T-helper 2 cell treated with Interferon-gamma antibody and Interleukin-4, amounts not matched to agents 5 μg/mL and 100 μg/mL, for 36 hours (primary cell): ENCODE measurements around the gene GNPTAB.
"Not testable (repeated sequence)": the region's sequence is repeated elsewhere in the genome, so short reads cannot be mapped to it uniquely, and the experiment has no call there.

Source experiments
- DNase-seq: peaks from one replicate; pipeline ENCODE4 v3.0.0; 2021; ENCODE audit warnings: low spot score
- H3K27ac Mint-ChIP-seq: one replicate; pipeline ENCODE4 v1.8.0; 2021; ENCODE audit warnings: mild to moderate bottlenecking, mixed read lengths
- H3K27me3 Mint-ChIP-seq: one replicate; pipeline ENCODE4 v1.8.0; 2021; ENCODE audit warnings: low read depth, mixed read lengths
- H3K36me3 Mint-ChIP-seq: one replicate; pipeline ENCODE4 v1.8.0; 2021; ENCODE audit warnings: low read depth, mixed read lengths
- H3K4me1 Mint-ChIP-seq: one replicate; pipeline ENCODE4 v1.8.0; 2021; ENCODE audit warnings: low read depth, mixed read lengths
- H3K4me3 Mint-ChIP-seq: one replicate; pipeline ENCODE4 v1.8.0; 2022; ENCODE audit warnings: mild to moderate bottlenecking, moderate library complexity, mixed read lengths
- H3K9me3 Mint-ChIP-seq: one replicate; pipeline ENCODE4 v1.8.0; 2021; ENCODE audit warnings: mixed read lengths

The GNPTAB gene

DNA sequence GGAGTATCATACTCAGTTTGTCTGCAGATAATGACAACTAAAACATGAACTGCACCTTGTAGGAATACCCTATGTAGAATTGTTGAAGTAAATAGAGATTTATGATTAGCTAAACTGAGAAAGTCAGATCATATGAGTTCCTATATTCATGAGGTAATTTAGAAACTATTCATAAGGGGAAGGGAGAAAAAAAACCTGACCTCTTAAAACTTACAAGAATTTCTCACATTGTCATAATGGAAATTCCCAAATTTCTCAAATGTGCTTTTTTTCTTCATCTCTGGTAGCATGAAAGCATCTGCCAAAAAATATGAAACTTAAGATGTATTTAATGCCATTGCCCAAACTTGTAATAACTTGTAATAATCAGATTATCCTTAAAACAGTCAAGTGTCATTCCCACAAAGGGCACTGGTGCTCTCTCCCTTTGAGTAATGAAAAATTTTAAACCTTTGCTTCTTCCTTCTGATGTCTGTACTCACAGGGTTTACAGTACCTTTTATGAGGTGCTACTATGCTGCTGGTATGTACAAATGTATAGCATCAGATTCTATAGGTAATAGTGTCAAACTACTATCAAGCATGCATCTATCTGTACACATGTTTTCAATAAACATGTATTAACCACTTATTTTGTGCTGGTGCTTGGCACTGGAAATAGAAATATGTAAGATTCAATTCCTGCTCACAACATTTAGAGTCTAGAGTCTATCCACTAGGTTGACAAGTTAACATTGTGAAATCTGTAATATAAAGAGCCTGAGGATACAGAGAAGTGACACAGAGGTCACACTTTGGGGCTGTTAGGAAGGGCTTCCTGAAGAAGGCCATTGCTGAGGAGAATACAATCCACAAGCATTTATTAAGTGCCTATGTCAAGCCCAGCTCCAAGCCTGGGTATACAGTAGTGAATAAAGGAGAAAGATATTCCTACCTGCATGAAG is 29.2 kb upstream of the GNPTAB start:
- peaks cover 10% of the 10 kb centered on the region for H3K9me3 Mint-ChIP-seq
- no peak for DNase-seq
- H3K4me1 Mint-ChIP-seq = peaks cover 25% of the 10 kb centered on the region
- no peak overlapping the region for H3K27ac Mint-ChIP-seq
- H3K27me3 Mint-ChIP-seq = no peaks in the 10 kb centered on the region
- no peak overlapping the region for H3K4me3 Mint-ChIP-seq
- peaks cover 7% of the 10 kb centered on the region for H3K36me3 Mint-ChIP-seq

DNA sequence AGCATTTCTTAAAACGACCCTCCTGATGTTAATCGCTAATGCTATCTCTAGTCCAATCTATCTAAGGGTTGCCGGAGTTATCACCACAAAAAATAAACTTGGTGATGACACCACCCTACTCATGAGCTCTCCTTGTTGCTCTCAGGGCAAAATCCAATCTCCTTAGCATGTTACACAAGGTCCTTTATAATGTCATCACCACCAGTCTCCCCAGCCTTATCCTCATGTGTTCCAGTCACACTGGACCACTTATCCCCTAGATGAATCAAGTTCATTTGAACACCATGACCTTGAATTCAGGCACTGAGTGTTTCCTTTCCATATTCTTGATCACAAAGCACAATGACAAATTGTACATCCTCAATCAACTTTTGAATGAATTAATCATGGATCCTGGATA is 27.6 kb upstream of the GNPTAB start:
- Mint-ChIP-seq H3K4me1 (peaks cover 32% of the 10 kb centered on the region), H3K4me3 (no peak overlapping the region), H3K27ac (no peak overlapping the region), H3K9me3 (peaks cover 8% of the 10 kb centered on the region), H3K27me3 (no peaks in the 10 kb centered on the region), H3K36me3 (peaks cover 4% of the 10 kb centered on the region)
- no peak for DNase-seq

DNA sequence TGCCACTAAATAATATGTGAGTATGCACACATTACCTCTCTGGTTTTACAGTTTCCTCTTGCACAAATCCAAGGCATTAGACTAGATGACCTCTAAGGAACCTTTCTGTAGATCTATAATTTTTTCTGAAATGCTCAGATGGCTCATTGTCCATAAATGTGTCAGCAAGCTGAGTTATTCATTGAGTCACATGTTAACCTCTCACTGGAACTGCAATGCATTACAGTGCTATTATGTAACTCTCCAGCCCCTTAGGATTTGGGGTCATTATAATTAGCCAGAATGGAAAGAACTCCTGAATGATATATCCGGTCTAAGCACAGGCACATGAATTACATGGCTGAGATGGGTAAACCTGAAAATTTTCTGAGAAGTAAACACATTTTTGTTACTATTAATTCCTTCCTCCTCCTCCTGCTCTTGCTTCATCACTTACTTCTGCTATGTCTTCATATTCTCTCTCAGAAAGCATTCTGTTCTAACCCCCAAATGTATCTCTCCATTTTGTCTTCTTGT is 26.3 kb upstream of the GNPTAB start:
- no peaks in the 10 kb centered on the region for H3K27me3 Mint-ChIP-seq
- peaks cover 32% of the 10 kb centered on the region for H3K4me1 Mint-ChIP-seq
- H3K4me3 Mint-ChIP-seq = no peak overlapping the region
- H3K9me3 Mint-ChIP-seq = peaks cover 8% of the 10 kb centered on the region
- H3K36me3 Mint-ChIP-seq = peaks cover 4% of the 10 kb centered on the region
- H3K27ac Mint-ChIP-seq = no peak overlapping the region
- DNase-seq = no peak

DNA sequence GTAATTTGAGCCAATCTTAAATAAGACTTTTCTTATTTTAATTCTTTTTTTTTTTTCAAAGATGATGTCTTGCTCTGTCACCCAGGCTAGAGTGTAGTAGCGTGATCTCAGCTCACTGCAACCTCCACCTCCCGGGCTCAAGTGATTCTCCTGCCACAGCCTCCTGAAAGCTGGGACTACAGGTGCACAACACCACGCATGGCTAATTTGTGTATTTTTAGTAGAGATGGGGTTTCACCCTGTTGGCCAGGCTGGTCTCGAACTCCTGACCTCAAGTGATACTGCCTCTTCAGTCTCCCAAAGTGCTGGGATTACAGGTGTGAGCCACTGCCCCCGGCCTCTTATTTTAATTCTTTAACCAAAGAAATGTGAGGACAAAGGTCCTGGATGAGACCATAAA is 25.9 kb upstream of the GNPTAB start:
- not testable (repeated sequence) for H3K4me3 Mint-ChIP-seq, H3K27ac Mint-ChIP-seq, DNase-seq, H3K36me3 Mint-ChIP-seq, H3K9me3 Mint-ChIP-seq, H3K27me3 Mint-ChIP-seq
- peaks cover 32% of the 10 kb centered on the region for H3K4me1 Mint-ChIP-seq

DNA sequence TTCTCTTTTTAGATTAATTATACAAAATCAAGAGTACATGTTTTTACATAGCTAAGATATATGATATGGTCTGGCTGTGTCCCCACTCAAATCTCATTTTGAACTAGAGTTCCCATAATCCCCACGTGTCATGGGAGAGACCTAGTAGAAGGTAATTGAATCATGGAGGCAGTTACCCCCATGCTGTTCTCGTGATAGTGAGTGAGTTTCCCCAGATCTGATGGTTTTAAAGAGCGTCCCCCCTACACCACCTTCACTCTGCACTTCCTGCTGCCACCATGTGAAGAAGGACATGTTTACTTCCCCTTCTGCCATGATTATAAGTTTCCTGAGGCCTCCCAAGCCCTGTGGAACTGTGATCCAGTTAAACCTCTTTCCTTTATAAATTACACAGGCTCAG is 25.2 kb upstream of the GNPTAB start:
- no peak overlapping the region for H3K27ac Mint-ChIP-seq
- no peak overlapping the region for H3K4me3 Mint-ChIP-seq
- H3K27me3 Mint-ChIP-seq = no peaks in the 10 kb centered on the region
- peaks cover 30% of the 10 kb centered on the region for H3K4me1 Mint-ChIP-seq
- no peak for DNase-seq
- H3K36me3 Mint-ChIP-seq = peaks cover 4% of the 10 kb centered on the region
- H3K9me3 Mint-ChIP-seq = peaks cover 8% of the 10 kb centered on the region

DNA sequence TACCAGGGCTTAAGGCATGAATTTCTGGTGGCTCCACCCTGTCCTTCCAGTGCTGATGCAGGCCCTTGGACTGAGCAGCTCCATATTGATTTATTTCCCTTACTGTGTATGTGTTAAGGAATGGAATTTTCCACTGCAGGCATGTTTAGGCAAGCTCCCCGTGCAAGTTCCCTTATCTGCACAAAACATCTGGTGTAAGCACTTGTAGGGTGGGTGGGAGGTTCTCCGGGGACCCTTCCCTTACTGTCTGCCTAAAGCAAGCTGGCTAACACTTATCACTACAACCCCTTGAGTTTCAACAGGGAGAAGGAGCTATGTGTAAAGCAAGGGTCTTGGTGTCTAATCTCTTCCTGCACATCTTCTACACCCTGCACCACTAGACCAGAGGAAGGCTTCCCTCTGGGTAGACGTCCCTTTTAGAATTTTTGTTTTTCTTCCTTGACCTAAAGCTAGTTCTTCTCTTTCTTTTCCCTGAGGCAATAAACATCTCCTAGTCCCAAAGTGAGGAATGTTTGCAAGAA is 24.7 kb upstream of the GNPTAB start:
- Mint-ChIP-seq H3K27me3 (no peaks in the 10 kb centered on the region), H3K4me3 (no peak overlapping the region)

DNA sequence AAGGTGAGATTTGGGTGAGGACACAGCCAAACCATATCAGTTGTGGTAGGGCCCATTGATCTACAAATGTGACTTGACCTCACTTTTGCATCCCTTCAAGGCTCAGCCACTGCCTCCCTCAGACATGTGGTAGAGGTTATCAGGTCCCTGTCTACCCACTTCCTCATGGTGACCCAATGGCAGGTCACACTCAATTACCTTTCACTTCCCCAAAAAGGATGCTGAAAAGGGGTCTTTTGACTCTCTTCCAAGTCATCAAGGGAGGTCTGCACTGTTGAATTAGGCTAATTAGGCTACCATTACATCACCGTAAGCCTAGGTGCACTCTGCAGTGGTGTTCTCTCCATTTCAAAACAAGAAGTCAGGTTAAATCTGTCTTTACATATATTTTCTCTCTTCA is 24.0 kb upstream of the GNPTAB start:
- Mint-ChIP-seq H3K36me3 (peaks cover 4% of the 10 kb centered on the region), H3K9me3 (peaks cover 8% of the 10 kb centered on the region), H3K27ac (no peak overlapping the region), H3K4me3 (no peak overlapping the region), H3K27me3 (no peaks in the 10 kb centered on the region), H3K4me1 (peaks cover 23% of the 10 kb centered on the region)
- no peak for DNase-seq

More for the DNA sequence above, 24.7 kb upstream of the GNPTAB start:
- Mint-ChIP-seq H3K4me1 (peaks cover 27% of the 10 kb centered on the region), H3K27ac (peak overlapping the region; percentile 56), H3K36me3 (peaks cover 4% of the 10 kb centered on the region), H3K9me3 (peaks cover 8% of the 10 kb centered on the region)
- no peak for DNase-seq

DNA sequence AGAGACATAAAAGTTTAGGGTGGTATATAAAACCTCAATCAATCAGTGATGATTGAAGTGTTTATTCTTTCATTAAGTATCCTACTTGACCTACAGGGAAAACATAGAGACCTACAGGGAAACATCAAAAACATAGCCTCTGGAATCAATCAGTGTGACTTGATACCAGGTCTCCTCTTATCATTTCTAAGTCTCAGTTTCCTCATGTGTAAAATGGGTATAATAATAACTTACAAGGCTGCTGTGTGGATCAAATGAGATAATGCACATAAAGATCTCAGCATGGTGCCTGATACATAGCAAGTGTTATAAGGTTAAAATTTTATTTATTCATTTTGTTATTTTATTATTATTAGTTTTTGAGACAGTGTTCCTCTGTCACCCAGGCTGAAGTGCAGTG is 22.2 kb upstream of the GNPTAB start:
- DNase-seq = no peak
- H3K36me3 Mint-ChIP-seq = peaks cover 4% of the 10 kb centered on the region
- peaks cover 20% of the 10 kb centered on the region for H3K4me1 Mint-ChIP-seq
- no peak overlapping the region for H3K4me3 Mint-ChIP-seq
- H3K9me3 Mint-ChIP-seq = peaks cover 8% of the 10 kb centered on the region
- no peaks in the 10 kb centered on the region for H3K27me3 Mint-ChIP-seq
- no peak overlapping the region for H3K27ac Mint-ChIP-seq

DNA sequence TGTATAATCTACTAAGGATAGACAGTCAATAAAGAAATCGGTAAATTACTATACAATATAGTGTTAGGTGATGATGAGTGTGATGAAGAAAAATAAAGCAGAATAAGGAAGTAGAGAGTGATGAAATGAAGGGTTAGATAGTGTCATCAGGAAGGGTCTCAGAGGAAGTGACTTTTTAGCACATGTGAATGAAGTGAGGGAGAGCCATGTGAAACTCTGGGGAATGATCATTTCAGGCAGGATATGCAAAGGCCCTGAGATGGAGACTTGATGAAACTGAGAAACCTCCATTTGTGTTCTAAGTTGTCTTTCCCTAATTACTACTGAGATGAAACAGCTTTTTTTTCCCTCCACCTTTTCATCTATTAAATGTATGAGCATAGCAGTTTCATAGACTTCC is 19.4 kb upstream of the GNPTAB start:
- Mint-ChIP-seq H3K9me3 (no peaks in the 10 kb centered on the region), H3K4me3 (no peak overlapping the region), H3K27ac (no peak overlapping the region), H3K36me3 (no peaks in the 10 kb centered on the region), H3K27me3 (no peaks in the 10 kb centered on the region), H3K4me1 (peaks cover 10% of the 10 kb centered on the region)
- DNase-seq = no peak

DNA sequence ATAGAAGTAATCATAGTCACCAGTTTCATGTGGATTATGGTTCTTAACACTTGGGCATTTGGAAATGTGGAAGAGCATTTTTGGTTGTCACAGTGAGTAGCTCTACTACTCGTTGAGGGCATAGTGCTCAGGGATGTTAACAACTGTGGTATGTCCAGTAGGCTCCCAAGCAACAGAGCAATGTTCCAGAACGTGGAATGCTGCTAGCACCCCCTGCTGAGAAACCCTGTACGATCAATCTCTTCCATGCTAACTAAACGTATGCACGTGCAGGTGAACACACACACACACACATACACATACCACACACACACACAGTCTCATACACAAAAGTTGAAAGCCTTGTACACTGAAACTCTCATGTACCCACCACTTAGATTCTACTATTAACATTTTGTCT is 16.6 kb upstream of the GNPTAB start:
- peaks cover 2% of the 10 kb centered on the region for H3K4me1 Mint-ChIP-seq
- no peak overlapping the region for H3K27ac Mint-ChIP-seq
- no peaks in the 10 kb centered on the region for H3K36me3 Mint-ChIP-seq
- H3K27me3 Mint-ChIP-seq = no peaks in the 10 kb centered on the region
- DNase-seq = no peak
- H3K4me3 Mint-ChIP-seq = no peak overlapping the region
- H3K9me3 Mint-ChIP-seq = no peaks in the 10 kb centered on the region

DNA sequence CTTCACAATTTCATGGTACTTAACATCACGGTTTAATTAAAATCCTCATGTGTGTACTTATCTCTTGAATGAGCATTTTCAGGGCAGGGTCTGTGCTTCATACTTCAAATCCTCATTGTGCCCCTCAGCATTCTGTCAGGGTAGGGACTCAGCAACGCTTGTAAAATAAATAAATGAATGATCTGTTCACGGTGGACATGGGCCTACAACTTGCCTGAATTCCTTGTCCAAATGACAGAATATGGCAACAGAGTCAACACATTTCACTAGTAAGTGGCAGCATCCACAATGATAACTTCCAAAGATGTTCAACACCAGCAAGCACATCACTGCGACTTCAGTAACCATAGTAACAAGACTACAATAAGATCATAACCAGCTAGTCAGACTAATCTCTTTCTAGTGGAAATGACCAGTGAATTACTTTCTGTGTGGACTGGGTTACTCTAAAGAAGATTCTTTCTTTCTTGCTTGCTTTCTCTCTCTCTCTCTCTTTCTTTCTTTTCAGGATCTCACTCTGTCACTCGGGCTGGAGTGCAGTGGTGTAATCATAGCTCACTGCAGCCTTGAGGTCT is 14.5 kb upstream of the GNPTAB start:
- Mint-ChIP-seq H3K4me1 (peaks cover 2% of the 10 kb centered on the region), H3K27ac (no peak overlapping the region), H3K36me3 (no peaks in the 10 kb centered on the region), H3K9me3 (no peaks in the 10 kb centered on the region), H3K4me3 (no peak overlapping the region), H3K27me3 (no peaks in the 10 kb centered on the region)
- no peak for DNase-seq

DNA sequence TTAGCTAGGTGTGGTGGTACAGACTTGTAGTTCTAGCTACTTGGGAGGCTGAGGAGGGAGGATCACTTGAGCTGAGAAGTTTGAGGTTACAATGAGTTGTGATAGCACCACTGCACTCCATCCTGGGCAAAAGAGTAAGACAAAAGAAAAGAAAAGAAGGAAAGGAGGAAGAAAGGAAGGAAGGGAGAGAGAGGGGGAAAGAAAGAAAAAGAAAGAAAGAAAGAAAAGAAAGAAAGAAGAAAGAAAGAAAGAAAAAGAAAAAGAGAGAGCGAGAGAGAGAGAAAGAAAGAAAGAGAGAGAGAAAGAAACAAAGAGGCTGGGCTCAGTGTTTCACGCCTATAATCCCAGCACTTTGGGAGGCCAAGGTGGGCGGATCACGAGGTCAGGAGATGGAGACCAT is 10.3 kb upstream of the GNPTAB start:
- DNase-seq = no peak
- H3K27me3 Mint-ChIP-seq = no peaks in the 10 kb centered on the region
- no peaks in the 10 kb centered on the region for H3K9me3 Mint-ChIP-seq
- H3K27ac Mint-ChIP-seq = no peak overlapping the region
- H3K4me1 Mint-ChIP-seq = peaks cover 14% of the 10 kb centered on the region
- H3K4me3 Mint-ChIP-seq = no peak overlapping the region
- H3K36me3 Mint-ChIP-seq = no peaks in the 10 kb centered on the region

DNA sequence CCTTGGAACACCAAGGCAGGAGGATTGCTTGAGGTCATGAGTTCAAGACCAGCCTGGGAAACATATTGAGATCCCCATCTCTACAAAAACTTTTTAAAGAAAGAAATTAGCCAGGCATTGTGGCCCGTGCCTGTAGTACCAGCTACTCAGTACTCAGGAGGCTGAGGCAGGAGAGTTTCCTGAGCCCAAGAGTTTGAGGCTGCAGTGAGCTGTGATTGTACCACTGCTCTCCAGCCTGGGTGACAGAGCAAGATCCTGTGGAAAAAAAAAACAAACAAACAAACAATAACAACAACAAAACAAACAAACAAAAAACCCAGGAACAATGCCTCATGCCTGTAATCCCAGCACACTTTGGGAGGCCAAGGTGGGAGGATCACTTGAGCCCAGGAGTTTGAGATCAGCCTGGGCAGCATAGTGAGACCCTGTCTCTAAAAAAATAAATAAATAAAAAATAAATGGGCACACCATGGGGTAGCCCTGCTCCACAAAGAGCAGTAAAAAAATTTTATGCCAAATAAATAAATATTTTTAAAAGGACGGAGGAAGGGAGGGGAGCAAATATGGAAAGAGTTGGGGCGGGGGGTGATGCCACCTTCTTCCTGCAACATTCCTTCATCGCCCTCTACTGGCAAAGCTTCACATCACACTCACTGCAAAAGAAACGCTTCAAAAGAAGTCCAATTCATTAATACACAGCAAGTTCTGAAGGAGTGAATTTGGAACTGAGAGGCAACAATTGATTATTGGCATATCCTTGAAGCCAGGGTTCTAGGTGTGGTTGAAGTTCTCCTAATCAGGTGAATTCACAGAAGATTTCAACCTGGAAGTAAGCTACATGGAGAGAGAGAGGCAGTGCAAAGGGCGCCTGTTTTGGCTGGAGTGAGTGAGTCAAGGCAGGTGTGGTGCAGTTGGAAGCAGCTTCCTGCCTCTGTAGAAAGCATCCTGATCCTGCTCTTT is 8.8 kb upstream of the GNPTAB start:
- H3K4me1 Mint-ChIP-seq = peaks cover 14% of the 10 kb centered on the region
- no peaks in the 10 kb centered on the region for H3K27me3 Mint-ChIP-seq
- peak; percentile 50 for DNase-seq
- H3K27ac Mint-ChIP-seq = no peak overlapping the region
- H3K36me3 Mint-ChIP-seq = no peaks in the 10 kb centered on the region
- peak overlapping the region; percentile 57 for H3K4me3 Mint-ChIP-seq
- H3K9me3 Mint-ChIP-seq = no peaks in the 10 kb centered on the region
